GM19397 (cell line): Measurements from ENCODE around the gene YAP1.

Source experiments
- ATAC-seq: cut with Tn5 transposase; IDR thresholded peaks from one replicate; pipeline ENCODE4 v1.9.1; 2021; ENCODE audit warnings: mild to moderate bottlenecking, moderate library complexity; ENCODE audit not compliant: unreplicated experiment

The YAP1 gene

DNA sequence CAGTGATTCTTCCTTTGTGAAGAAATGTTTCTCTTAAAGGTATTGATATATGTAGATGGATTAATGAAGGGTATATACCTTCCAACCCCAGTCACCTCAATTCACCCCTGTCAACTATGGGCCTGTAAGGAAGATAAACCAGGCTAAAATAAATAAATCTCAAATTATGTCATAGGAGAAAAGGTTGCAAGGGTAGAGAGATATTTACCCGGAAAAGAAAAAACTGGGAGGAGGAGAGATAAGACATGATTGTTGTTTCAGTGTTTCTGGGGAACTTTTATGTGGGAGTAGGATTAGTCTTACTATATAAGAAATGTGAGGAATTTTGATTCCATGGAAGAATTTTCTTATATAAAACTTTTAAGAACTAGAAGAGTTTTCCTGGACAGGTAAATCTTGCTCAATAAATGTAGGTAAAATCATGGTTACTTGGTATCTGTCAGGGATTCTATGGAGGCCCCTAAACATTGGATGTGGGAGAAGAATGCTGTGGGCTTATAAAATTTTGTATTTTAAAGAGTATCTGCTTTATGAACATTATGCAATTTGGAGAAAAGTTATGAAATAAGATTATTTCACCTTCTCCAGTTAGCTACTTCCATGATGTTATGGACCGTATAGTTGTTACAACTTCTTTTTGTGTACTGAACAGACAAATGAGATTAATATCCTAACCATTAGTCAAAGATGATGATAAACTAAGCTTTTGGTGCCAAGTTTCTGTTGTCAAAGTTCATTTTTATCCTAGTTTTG, 6.4 kb downstream of the YAP1 start:
- ATAC-seq: no peak

DNA sequence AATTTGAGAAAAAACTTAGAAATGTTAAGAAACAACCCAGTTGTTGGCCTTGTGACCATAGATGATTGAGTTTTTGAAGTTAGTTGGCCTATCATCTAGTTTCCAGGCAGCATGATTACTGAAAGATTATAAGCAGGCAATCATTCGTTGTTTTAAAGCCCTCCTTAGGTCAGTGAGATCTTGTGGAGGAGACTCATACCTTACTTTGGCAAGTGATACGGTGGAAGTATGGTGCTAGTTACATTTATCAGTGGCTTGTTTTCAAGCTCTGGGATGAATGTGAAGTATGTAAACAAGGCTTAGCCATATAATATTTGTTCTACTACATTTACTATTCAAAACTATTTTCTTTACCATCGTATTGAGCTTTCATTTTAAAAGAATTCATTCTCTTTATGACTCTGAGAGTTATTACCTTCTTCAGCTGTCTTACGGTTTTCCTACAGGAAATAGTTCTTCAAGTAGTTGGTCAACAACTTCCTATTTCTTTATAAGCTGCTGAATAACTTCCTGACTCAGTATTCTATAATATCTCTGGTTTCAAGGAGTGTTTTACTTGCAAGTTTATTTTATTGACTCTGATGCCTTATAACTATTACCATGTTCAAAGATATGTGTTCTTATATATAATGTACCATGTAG, 7.3 kb downstream of the YAP1 start:
- no peak for ATAC-seq

DNA sequence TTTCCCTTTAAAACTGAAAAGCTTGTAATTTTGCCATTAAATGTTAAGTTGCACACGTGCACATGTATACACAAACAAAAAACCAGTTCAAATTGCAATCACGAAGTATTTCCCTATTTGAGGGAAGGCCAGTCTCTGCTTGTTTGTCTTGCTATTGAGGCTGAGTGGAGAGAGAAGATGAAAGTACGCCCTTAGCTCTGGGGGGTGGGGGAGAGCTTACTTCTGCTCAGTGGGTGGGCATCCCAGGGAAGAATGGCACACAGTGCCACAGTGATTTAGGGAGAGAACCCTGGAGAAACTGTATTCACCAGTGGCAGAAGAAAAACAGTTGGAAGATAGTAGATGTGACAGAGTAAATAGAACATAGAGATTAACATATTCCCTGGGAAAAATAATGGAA, 8.7 kb downstream of the YAP1 start:
- no peak for ATAC-seq

DNA sequence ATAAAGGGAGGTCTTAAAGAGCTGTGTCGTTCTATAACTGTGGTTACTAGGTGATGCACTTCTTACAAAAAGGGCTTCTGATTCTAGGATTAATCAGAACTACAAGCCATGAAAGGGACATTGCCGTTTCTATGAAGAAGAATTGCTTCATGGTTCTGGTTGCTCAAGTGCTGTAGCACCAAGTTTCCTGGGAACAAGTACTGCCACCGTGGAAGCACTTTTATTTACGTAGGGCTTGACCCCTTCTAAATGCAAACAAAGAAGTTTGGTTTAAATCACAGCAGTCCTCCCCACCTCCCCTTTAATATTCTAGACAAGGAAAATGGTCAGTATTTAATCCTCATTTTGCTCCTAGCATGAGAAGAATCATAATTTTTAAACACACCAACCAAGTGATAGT, 9.8 kb downstream of the YAP1 start:
- no peak for ATAC-seq

- ATAC-seq: no peak
Observed at GRCh38 chr11:102120437-102120973, 10.3 kb downstream of the YAP1 start.

- ATAC-seq: no peak
Observed at GRCh38 chr11:102121329-102121728, 11.1 kb downstream of the YAP1 start.

GRCh38 chr11:102134597-102134996, 24.4 kb downstream of the YAP1 start:
- no peak for ATAC-seq

GRCh38 chr11:102135256-102135655, 25.0 kb downstream of the YAP1 start:
- no peak for ATAC-seq

DNA sequence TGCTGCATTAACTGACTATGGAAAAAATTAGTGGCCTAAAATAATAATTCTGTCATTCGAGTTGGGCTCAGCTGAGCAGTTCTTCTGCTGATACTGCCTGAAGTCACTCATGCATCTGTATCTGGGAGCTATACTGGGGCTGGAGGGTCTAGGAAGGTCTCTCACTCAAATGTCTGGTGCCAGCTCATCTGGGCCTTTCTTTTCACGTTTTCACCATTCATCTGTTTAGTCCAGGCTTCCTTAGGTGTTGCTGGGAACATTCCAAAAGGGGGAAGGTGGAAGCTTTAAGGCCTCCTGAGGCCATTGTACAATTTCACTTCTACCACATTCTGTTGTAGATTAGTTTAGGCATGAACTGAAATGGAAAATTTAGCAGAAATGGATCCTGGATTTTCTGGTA, 28.0 kb downstream of the YAP1 start:
- ATAC-seq: no peak

GRCh38 chr11:102138670-102139069, 28.4 kb downstream of the YAP1 start:
- no peak for ATAC-seq

GRCh38 chr11:102139081-102139498, 28.8 kb downstream of the YAP1 start:
- ATAC-seq: no peak

DNA sequence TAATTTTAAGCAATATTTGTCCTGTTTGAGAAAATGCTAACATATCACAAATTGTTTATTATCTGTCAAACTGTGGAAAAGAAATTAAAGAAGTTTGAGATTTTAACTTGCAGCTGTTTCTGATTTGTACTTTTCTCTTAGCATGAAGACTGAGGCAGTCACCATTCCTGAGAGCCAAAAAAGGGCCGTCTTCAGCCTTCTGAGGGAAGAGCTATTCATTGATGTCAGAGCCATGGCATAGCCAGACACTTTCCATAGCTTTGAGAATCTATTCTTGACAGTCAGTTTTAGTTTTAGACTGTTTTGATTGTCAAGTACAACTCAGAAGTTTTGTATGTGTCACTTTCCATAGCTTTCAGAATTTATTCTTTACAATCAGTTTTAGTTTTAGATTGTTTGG, 32.1 kb downstream of the YAP1 start:
- ATAC-seq: no peak

DNA sequence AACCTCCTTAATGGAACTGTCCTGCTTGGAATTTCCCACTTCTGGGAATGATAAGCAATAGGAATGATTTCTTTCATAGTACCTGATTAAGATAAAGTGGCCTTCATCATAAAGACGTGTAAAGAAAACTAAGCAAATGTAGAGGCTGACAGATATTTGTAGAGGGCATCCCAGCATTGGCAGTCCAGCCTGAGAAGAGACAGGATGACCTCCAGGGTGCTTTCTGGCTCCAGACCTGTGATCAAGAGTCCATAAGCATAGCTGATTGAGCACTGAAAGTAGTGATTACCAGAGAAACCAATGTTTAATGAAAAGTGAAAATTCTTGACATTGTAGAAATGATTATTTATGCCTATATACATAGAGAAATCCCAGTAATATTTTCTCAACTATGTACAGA, 33.6 kb downstream of the YAP1 start:
- no peak for ATAC-seq

DNA sequence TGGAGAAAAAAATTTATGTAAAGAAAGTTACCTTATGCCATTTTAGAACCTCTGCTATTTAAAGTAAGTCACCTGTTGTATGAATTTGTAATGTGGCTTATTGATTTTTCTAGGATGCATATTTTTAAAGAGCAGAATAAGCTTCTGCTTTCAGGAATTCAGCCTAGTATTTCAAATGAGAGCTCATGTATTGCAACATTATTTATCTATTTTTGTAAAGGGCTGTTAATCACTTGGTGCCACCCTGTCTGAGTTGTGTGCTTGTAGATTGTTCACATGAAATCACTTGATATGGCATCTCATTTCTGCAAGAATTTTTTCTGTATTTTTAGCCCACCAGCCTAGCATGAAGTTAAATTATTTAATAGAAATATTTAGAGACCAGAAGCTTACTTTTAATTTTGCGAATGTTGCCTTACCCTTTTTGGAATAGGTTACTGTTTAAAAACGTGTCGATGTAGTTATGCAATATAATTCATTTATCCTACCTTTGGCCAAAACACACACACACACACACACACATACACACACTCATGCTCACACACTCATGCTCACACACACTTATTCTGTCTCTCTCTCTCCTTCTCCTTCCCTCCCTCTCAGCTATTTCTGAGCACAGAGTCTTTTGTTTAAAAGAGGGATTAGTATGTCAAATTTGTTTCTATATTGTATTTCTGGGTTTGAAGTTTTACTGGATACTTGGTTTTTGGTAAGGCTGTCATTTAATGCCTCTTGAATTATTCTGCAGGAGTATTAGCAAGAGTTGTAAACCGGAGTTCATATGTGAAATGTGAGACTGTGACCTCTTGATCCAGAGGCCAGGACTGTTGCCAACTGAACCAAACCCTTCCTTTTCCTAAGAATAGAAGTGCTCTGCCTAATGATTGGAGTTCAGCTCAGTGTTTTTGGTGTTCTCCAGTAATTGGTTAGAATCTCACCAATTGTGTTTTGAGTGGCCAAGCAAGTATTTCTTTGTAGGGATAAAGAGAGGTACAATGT, 34.4 kb downstream of the YAP1 start:
- no peak for ATAC-seq

DNA sequence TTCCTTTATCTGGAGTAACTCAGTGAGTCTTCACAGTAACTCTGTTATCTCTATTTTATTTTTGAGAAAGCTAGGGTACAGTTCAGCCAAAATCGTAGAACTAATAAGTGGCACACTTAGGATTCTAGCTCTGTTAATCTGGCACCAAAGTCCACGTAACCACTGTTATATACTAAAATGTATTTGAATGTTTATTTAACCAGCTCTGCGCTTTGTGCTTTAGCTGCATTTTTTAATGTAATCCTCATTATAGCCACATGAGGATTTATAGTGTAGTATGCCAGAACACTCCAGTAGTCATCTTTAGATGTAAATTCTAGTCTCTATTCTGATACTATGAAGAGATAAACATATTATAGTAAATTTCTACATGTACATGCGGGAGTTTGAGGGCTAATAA, 36.8 kb downstream of the YAP1 start:
- ATAC-seq: no peak

- no peak for ATAC-seq
Observed at GRCh38 chr11:102147632-102148031, 37.4 kb downstream of the YAP1 start.

- ATAC-seq: no peak
Observed at GRCh38 chr11:102148059-102148458, 37.8 kb downstream of the YAP1 start.

- ATAC-seq: no peak
Observed at GRCh38 chr11:102151784-102152525, 41.7 kb downstream of the YAP1 start.

GRCh38 chr11:102153082-102153481, 42.8 kb downstream of the YAP1 start:
- ATAC-seq: no peak

GRCh38 chr11:102154806-102155205, 44.6 kb downstream of the YAP1 start:
- ATAC-seq: no peak

DNA sequence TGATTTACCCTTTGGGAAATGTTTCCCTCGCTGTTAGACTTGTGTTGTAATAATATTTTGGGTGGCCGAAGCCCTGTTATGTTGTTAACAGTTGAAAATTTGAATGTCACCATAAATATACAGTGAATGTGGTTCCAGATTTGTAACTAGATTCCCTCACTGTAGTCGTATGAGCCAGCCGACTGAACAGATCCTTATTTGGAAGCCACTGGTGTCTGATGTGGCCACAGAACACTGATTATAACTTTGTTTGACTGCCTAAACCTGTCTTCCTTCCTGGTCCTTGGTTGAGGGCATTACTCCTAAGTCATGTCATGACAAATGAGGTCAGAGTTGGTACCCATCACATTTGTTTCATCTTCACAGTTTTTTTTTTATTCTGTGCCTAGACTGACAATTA, 45.4 kb downstream of the YAP1 start:
- no peak for ATAC-seq
